Fibroblast of lung (primary cell): ENCODE measurements around the gene DCLRE1B.

Experiments used
- EZH2 ChIP-seq: IDR thresholded peaks from 2 replicates; pipeline ENCODE4 v1.5.1; 2012; ENCODE audit warnings: low read length, control low read depth, mild to moderate bottlenecking; ENCODE audit errors: missing control alignments
- TF ChIP-seq, protein P1 (sequence below), 2 donors: IDR thresholded peaks in 1 of 2; conservative IDR thresholded peaks in 1 of 2; 1 replicate in 1 of 2; 2 replicates in 1 of 2; pipeline ENCODE4 v1.5.1; 2011 to 2012; ENCODE audit warnings: low read length in 2 of 2, control low read depth in 1 of 2, inconsistent platforms in 1 of 2, low read depth in 1 of 2, mild to moderate bottlenecking in 1 of 2

DNA sequence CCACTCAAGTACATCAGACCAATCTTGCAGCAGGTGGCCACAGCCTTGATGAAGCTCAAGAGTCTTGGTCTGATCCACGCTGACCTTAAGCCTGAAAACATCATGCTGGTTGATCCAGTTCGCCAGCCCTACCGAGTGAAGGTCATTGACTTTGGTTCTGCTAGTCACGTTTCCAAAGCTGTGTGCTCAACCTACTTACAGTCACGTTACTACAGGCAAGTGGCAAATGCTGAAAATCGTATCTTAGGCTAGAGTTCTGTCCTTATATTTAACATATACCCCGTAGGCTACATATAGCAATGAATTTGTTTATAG is 36.1 kb downstream of the DCLRE1B start:
- TF ChIP-seq, protein P1, sequence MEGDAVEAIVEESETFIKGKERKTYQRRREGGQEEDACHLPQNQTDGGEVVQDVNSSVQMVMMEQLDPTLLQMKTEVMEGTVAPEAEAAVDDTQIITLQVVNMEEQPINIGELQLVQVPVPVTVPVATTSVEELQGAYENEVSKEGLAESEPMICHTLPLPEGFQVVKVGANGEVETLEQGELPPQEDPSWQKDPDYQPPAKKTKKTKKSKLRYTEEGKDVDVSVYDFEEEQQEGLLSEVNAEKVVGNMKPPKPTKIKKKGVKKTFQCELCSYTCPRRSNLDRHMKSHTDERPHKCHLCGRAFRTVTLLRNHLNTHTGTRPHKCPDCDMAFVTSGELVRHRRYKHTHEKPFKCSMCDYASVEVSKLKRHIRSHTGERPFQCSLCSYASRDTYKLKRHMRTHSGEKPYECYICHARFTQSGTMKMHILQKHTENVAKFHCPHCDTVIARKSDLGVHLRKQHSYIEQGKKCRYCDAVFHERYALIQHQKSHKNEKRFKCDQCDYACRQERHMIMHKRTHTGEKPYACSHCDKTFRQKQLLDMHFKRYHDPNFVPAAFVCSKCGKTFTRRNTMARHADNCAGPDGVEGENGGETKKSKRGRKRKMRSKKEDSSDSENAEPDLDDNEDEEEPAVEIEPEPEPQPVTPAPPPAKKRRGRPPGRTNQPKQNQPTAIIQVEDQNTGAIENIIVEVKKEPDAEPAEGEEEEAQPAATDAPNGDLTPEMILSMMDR (conservative IDR thresholded peaks at IDR 0.05 in 1 of 2, IDR thresholded peaks at IDR 0.05 in 1 of 2; ENCODE audit: low read depth in 1 of 2, low read length in 2 of 2): no peak
- no peak for TF ChIP-seq EZH2
